Common myeloid progenitor, CD34-positive (primary cell): ENCODE results near the gene ETV7.
"Not testable (repeated sequence)": the region's sequence is repeated elsewhere in the genome, so short reads cannot be mapped to it uniquely, and the experiment has no call there.

ENCODE experiments used
- CTCF ChIA-PET: fragments of 350-600 bp; sonication (Branson Sonifier 250); formaldehyde crosslinking; loops from one replicate; lab custom pipeline; 2021; ENCODE audit warnings: antibody characterized with exemption; lab: Charles Lee
- POLR2A ChIA-PET: fragments of 350-600 bp; sonication (Branson Sonifier 250); formaldehyde crosslinking; loops from one replicate; lab custom pipeline; 2021; ENCODE audit warnings: antibody characterized with exemption; lab: Charles Lee
- DNase-seq, 3 donors: peaks; one replicate each; pipeline versions ENCODE4 v3.0.0 to v3.0.0-alpha.2; 2013
- H3K27ac ChIP-seq, 2 experiments: 1 replicate in 1 of 2; 2 replicates in 1 of 2; pipeline ENCODE4 v1.7.0; 2013; ENCODE audit warnings: inconsistent platforms in 2 of 2, low read length in 2 of 2, mild to moderate bottlenecking in 2 of 2, low read depth in 1 of 2, moderate library complexity in 1 of 2; ENCODE audit not compliant: severe bottlenecking in 2 of 2, insufficient read depth in 1 of 2, poor library complexity in 1 of 2
- H3K27me3 ChIP-seq, 5 experiments: replicated peaks in 2 of 5; 1 replicate in 3 of 5; 2 replicates in 2 of 5; pipeline versions ENCODE4 v1.6.1 to v1.7.0; 2013; ENCODE audit warnings: low read length in 4 of 5, mild to moderate bottlenecking in 2 of 5, moderate library complexity in 2 of 5, inconsistent platforms in 1 of 5; ENCODE audit not compliant: insufficient read depth in 5 of 5, control insufficient read depth in 4 of 5
- H3K36me3 ChIP-seq, 4 experiments: 1 replicate in 2 of 4; 2 replicates in 2 of 4; pipeline versions ENCODE4 v1.6.1 to v1.7.0; 2013; ENCODE audit warnings: low read length in 3 of 4, control low read depth in 1 of 4, mild to moderate bottlenecking in 1 of 4; ENCODE audit not compliant: control insufficient read depth in 4 of 4, insufficient read depth in 4 of 4
- H3K4me1 ChIP-seq, 4 experiments: 1 replicate in 3 of 4; 2 replicates in 1 of 4; pipeline versions ENCODE4 v1.6.1 to v1.7.1; 2013; ENCODE audit warnings: low read length in 3 of 4, mild to moderate bottlenecking in 3 of 4, control low read depth in 1 of 4, inconsistent platforms in 1 of 4, moderate library complexity in 1 of 4; ENCODE audit not compliant: control insufficient read depth in 4 of 4, insufficient read depth in 4 of 4; ENCODE audit errors: control extremely low read depth in 1 of 4
- H3K4me3 ChIP-seq, 7 experiments: 1 replicate in 4 of 7; 2 replicates in 3 of 7; pipeline versions ENCODE4 v1.5.1 to v1.7.0; 2013; ENCODE audit warnings: mild to moderate bottlenecking in 7 of 7, low read length in 6 of 7, moderate library complexity in 6 of 7, inconsistent platforms in 2 of 7, low read depth in 2 of 7, control low read depth in 1 of 7; ENCODE audit not compliant: insufficient read depth in 4 of 7, control insufficient read depth in 1 of 7; ENCODE audit errors: extremely low read depth in 1 of 7
- H3K9me3 ChIP-seq, 5 experiments: 1 replicate in 4 of 5; 2 replicates in 1 of 5; pipeline versions ENCODE4 v1.6.1 to v1.7.1; 2013; ENCODE audit warnings: low read length in 4 of 5, mild to moderate bottlenecking in 2 of 5, inconsistent platforms in 1 of 5, low read depth in 1 of 5, moderate library complexity in 1 of 5; ENCODE audit not compliant: control insufficient read depth in 4 of 5, insufficient read depth in 2 of 5; ENCODE audit errors: control extremely low read depth in 1 of 5
- WGBS: methylation state at CpG from one replicate; pipeline ENCODE4 v1.1.5; 2013; ENCODE audit not compliant: insufficient coverage; 5-methylcytosine and 5-hydroxymethylcytosine counted together

Gene ETV7

GRCh38 chr6:36343109-36343680 is 44.3 kb downstream of the ETV7 start:
- H3K27me3 ChIP-seq, result peaks cover 0 to 11% (median 5%) of the 10 kb centered on the region in 5 experiments
- H3K36me3 ChIP-seq, result no peaks in the 10 kb centered on the region
- WGBS, result 69% methylated on average over 5 of the region's 5 CpGs
- H3K9me3 ChIP-seq, result no peaks in the 10 kb centered on the region
- no peak for DNase-seq
- no peak overlapping the region for H3K27ac ChIP-seq
- H3K4me1 ChIP-seq, result peaks cover 0 to 3% (median 0%) of the 10 kb centered on the region in 4 experiments
- CTCF ChIA-PET, result interaction anchor here (0.5 to 3.5 kb wide), 4 partner anchors 9 to 85 kb away, joined by 5 to 24 read pairs (median 6); no protein-coding TSS in a partner anchor
- no peak overlapping the region for H3K4me3 ChIP-seq
- POLR2A ChIA-PET, result no interaction called here

GRCh38 chr6:36340618-36341454 is 46.6 kb downstream of the ETV7 start:
- ChIA-PET POLR2A (no interaction called here), CTCF (interaction anchor here (0.9 to 3.5 kb wide), 24 partner anchors 8 to 123 kb away, joined by 3 to 24 read pairs (median 4); no protein-coding TSS in a partner anchor)
- peaks cover 0 to 11% (median 5%) of the 10 kb centered on the region in 5 experiments for H3K27me3 ChIP-seq
- WGBS, result 30% methylated on average over 28 of the region's 36 CpGs
- no peaks in the 10 kb centered on the region for H3K36me3 ChIP-seq
- H3K27ac ChIP-seq, result no peak overlapping the region
- peaks cover 0 to 3% (median 0%) of the 10 kb centered on the region in 4 experiments for H3K4me1 ChIP-seq
- peak; percentile 70 to 82 (median 79) for DNase-seq
- peak overlapping the region in 3 of 7 experiments; percentile 6 to 43 (median 20) for H3K4me3 ChIP-seq
- H3K9me3 ChIP-seq, result no peaks in the 10 kb centered on the region

GRCh38 chr6:36340306-36340617 is 47.2 kb downstream of the ETV7 start:
- H3K36me3 ChIP-seq, result no peaks in the 10 kb centered on the region
- ChIA-PET POLR2A (no interaction called here), CTCF (interaction anchor here (0.9 to 3.5 kb wide), 17 partner anchors 9 to 36 kb away, joined by 3 to 24 read pairs (median 4); no protein-coding TSS in a partner anchor)
- WGBS, result 85% methylated on average over 11 of the region's 12 CpGs
- H3K9me3 ChIP-seq, result no peaks in the 10 kb centered on the region
- DNase-seq, result no peak
- H3K27ac ChIP-seq, result no peak overlapping the region
- H3K4me1 ChIP-seq, result peaks cover 0 to 3% (median 0%) of the 10 kb centered on the region in 4 experiments
- H3K4me3 ChIP-seq, result no peak overlapping the region
- H3K27me3 ChIP-seq, result peaks cover 0 to 13% (median 6%) of the 10 kb centered on the region in 5 experiments

- peaks cover 0 to 21% (median 11%) of the 10 kb centered on the region in 5 experiments for H3K27me3 ChIP-seq
- peaks cover 0 to 3% (median 1%) of the 10 kb centered on the region in 4 experiments for H3K4me1 ChIP-seq
- H3K4me3 ChIP-seq, result no peak overlapping the region
- DNase-seq, result no peak
- 97% methylated on average over 11 of the region's 12 CpGs for WGBS
- no peaks in the 10 kb centered on the region for H3K36me3 ChIP-seq
- H3K9me3 ChIP-seq, result no peaks in the 10 kb centered on the region
- ChIA-PET CTCF (interaction anchor here (1.0 kb wide), 3 partner anchors 12 to 37 kb away, joined by 3 to 4 read pairs (median 3); no protein-coding TSS in a partner anchor), POLR2A (no interaction called here)
- H3K27ac ChIP-seq, result no peak overlapping the region
Observed at GRCh38 chr6:36339146-36339545, 48.3 kb downstream of the ETV7 start.

- H3K36me3 ChIP-seq, CTCF ChIA-PET, H3K9me3 ChIP-seq, H3K4me1 ChIP-seq, H3K4me3 ChIP-seq, POLR2A ChIA-PET, DNase-seq, H3K27ac ChIP-seq: not testable (repeated sequence)
- peaks cover 0 to 22% (median 17%) of the 10 kb centered on the region in 5 experiments for H3K27me3 ChIP-seq
- WGBS, result 100% methylated on average over 1 of the region's 1 CpG
Observed at GRCh38 chr6:36338223-36338622, 49.2 kb downstream of the ETV7 start.

- POLR2A ChIA-PET, result no interaction called here
- peaks cover 0 to 22% (median 19%) of the 10 kb centered on the region in 5 experiments for H3K27me3 ChIP-seq
- no peaks in the 10 kb centered on the region for H3K36me3 ChIP-seq
- H3K4me3 ChIP-seq, result no peak overlapping the region
- peaks cover 0 to 5% (median 1%) of the 10 kb centered on the region in 4 experiments for H3K4me1 ChIP-seq
- peak; percentile 36 to 81 (median 68) for DNase-seq
- H3K9me3 ChIP-seq, result no peaks in the 10 kb centered on the region
- whole genome bisulfite sequencing, result no CpG with 5 or more reads among the region's 1 CpG
- H3K27ac ChIP-seq, result no peak overlapping the region
- CTCF ChIA-PET, result interaction anchor here (0.6 to 1.3 kb wide), 2 partner anchors 24 to 31 kb away, joined by 3 read pairs; no protein-coding TSS in a partner anchor
Observed at GRCh38 chr6:36337814-36338213, 49.7 kb downstream of the ETV7 start.
